BJ (cell line): ENCODE results near the gene USP40. TPM values are rescaled to one million over a fixed set of nuclear protein-coding genes. Genes with fewer than 3 reads are reported as not detected.

ENCODE experiments used
- CTCF ChIA-PET: fragments of 350-600 bp; formaldehyde crosslinking; extraction: SDS; loops from one replicate; lab custom pipeline; 2021; ENCODE audit warnings: antibody characterized with exemption, inconsistent platforms; lab: Yijun Ruan, JAX
- POLR2A ChIA-PET: fragments of 300-600 bp; sonication (Branson Sonifier 250); formaldehyde crosslinking; extraction: SDS; loops from one replicate; lab custom pipeline; 2021; ENCODE audit warnings: antibody characterized with exemption; lab: Charles Lee
- DNase-seq: peaks from one replicate; pipeline ENCODE4 v3.0.0-alpha.2; 2011; ENCODE audit warnings: low read depth
- H3K27me3 ChIP-seq: 2 replicates; pipeline ENCODE4 v1.6.0; 2011; ENCODE audit warnings: low read length; ENCODE audit not compliant: control insufficient read depth, insufficient read depth
- H3K36me3 ChIP-seq: 2 replicates; pipeline ENCODE4 v1.5.1; 2011; ENCODE audit warnings: low read length; ENCODE audit not compliant: control insufficient read depth, insufficient read depth
- H3K4me3 ChIP-seq: 2 replicates; pipeline ENCODE4 v1.5.1; 2011; ENCODE audit warnings: low read depth, mild to moderate bottlenecking, control low read depth, low read length
- polyA plus RNA-seq: library from polyadenylated mRNA; depleted of rRNA; stranded (reverse); fragments of >200 nt; gene quantifications from 2 replicates; pipeline ENCODE4 v1.2.3, GENCODE V29; 2011
- TF ChIP-seq, protein P1 (sequence below): IDR thresholded peaks from 2 replicates; pipeline ENCODE4 v1.5.1; 2011; ENCODE audit warnings: low read depth, mild to moderate bottlenecking, control low read depth, inconsistent platforms, low read length, moderate library complexity; ENCODE audit not compliant: insufficient read depth

Gene USP40
- polyA plus RNA-seq, 1 experiment: 48.9 TPM

DNA sequence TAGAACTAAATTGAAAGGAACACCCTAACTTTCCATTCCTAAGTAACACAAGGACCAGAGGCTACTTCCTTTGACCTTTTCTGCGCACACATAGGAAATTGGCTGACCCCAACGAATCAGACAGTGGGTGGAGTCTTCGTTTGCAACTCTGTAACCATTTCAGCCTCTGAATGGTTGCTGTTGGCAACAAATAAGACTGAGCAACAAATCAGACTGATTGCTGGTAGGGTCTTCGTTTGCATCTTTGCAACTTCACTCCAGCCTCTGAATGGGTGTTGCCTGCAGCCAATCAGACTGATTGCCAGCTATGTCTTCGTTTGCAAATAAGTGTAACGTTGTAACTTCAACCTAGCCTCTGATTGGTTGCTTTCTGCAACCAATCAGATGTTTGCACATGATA, 34.6 kb downstream of the USP40 start:
- Histone ChIP-seq H3K36me3 (peaks cover 7% of the 10 kb centered on the region), H3K4me3 (no peak overlapping the region), H3K27me3 (no peaks in the 10 kb centered on the region)
- ChIA-PET CTCF (no interaction called here), POLR2A (no interaction called here)
- no peak for DNase-seq
- TF ChIP-seq, protein P1, sequence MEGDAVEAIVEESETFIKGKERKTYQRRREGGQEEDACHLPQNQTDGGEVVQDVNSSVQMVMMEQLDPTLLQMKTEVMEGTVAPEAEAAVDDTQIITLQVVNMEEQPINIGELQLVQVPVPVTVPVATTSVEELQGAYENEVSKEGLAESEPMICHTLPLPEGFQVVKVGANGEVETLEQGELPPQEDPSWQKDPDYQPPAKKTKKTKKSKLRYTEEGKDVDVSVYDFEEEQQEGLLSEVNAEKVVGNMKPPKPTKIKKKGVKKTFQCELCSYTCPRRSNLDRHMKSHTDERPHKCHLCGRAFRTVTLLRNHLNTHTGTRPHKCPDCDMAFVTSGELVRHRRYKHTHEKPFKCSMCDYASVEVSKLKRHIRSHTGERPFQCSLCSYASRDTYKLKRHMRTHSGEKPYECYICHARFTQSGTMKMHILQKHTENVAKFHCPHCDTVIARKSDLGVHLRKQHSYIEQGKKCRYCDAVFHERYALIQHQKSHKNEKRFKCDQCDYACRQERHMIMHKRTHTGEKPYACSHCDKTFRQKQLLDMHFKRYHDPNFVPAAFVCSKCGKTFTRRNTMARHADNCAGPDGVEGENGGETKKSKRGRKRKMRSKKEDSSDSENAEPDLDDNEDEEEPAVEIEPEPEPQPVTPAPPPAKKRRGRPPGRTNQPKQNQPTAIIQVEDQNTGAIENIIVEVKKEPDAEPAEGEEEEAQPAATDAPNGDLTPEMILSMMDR: no peak

DNA sequence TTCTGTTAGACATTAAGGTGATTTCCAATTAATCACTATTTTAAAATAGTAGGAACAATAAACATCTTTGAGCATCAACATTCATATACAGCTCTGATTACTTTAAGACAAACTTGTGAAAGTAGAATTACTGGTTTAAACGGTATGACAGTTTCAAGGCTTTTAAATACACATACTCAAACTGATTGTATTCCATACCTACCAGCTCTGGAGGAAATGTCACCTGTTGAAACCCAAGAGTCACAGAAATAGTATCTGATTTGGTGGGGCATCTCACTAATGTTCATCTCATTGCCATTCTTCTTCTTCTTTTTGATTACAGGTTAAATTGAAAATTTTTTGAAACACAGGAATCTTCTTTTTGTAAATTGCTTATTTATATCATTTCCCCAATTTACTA, 36.2 kb downstream of the USP40 start:
- Histone ChIP-seq H3K27me3 (no peaks in the 10 kb centered on the region), H3K36me3 (peaks cover 7% of the 10 kb centered on the region), H3K4me3 (no peak overlapping the region)
- no peak for DNase-seq
- ChIA-PET CTCF (interaction anchor here (1.0 to 1.9 kb wide), 3 partner anchors 15 to 243 kb away, joined by 3 to 4 read pairs (median 4); no protein-coding TSS in a partner anchor), POLR2A (no interaction called here)
- TF ChIP-seq, protein P1: no peak

DNA sequence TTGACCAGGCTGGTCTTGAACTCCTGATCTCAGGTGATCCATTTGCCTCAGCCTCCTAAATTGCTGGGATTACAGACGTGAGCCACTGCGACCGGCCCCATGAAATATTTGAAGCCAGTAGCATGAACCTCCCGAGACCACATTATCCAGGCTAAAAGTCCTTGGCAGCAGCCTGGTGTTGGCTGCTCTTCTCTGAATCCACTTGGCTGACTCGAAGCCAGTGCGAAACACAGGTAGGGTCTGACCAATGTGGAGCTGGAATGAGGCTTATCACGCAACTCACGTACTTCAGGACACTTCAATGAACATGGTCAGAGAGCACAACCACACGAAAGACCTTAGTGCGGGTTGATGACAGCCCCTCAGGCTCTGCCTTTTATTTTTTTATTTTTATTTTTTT, 38.4 kb downstream of the USP40 start:
- POLR2A ChIA-PET: no interaction called here
- Histone ChIP-seq H3K27me3 (no peaks in the 10 kb centered on the region), H3K36me3 (peaks cover 7% of the 10 kb centered on the region), H3K4me3 (no peak overlapping the region)
- DNase-seq: no peak
- CTCF ChIA-PET: no interaction called here
- TF ChIP-seq, protein P1: no peak

DNA sequence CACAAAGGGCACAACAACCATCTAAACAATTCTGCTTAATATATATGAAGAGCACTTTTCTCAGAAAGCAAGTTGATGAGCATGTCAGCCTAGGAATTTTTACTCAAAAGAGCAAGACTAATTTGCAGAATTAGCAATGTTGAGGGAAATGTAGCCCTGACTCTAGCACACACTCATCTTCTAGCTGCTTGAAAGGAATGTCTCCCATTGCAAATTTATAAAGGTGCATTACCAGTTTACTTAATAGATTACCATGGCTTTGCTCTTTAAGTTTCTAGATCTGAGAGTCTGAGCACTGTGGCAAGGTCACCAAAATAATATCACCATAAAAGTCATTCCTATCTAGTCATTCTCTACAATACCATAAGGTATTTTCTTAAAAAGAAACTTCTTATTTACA, 40.8 kb downstream of the USP40 start:
- DNase-seq: no peak
- H3K27me3 ChIP-seq: no peaks in the 10 kb centered on the region
- ChIA-PET CTCF (no interaction called here), POLR2A (no interaction called here)
- TF ChIP-seq, protein P1: no peak
- H3K4me3 ChIP-seq: no peak overlapping the region
- H3K36me3 ChIP-seq: peaks cover 6% of the 10 kb centered on the region

DNA sequence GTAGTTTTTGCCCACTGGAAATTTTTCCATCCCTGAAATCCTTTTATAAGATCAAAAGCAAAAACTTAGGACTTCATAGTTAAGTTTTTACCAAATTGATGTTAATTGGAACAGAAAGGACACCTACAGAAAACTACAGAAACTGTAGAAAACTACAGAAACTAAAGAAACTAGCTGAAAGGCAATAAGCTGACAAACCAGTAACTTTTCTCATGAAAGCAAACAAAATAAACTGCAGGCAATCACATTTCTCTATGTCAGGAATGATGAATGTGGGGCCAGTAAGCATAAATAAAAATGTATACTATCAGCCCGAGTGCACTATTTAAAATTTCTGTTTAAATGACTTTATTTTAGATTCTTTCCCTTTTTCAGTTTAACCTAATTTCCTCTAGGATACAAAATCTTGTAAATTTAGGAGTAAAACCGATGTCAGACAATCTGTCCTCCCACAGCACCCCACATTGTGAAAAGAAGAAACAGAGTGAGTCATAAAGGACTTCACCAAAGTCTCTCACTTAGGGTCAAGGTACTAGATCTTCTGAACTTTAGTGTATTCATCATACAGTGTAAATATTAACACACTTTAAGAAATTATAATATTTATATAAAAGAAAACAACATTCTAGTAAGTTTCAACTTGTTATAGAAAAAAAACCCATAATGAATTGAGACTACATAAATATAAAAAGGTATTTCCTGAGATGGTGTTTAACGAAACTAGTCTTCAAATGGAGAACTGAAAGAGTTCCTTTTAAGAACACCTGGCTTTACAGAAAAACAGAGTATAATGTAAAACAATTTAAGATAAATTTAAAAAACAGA, 46.6 kb downstream of the USP40 start:
- TF ChIP-seq, protein P1: no peak
- peaks cover 1% of the 10 kb centered on the region for H3K36me3 ChIP-seq
- H3K4me3 ChIP-seq: no peak overlapping the region
- POLR2A ChIA-PET: no interaction called here
- DNase-seq: no peak
- no peaks in the 10 kb centered on the region for H3K27me3 ChIP-seq
- CTCF ChIA-PET: no interaction called here
